ENCODE results near the gene STK10.

STK10 gene

DNA sequence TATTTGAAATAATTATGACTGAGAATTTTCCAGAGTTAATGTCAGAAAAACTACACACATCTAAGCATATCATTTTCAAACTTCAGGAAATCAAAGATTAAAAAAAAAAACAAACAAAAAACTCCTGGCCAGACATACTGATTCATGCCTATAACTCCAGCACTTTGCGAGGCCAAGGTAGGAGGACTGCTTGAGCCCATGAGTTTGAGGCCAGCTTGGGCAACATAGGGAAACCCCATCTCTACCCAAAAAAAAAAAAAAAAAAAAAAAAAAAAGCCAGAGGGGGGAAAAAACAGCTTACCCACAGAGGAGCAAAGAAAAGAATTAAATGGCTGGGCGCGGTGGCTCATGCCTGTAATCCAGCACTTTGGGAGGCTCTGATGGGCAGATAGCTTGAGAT lies 28.3 kb upstream of the STK10 start:
- no peak for TF ChIP-seq NFIC (IDR thresholded peaks at IDR 0.05)
- TF ChIP-seq RAD21 (IDR thresholded peaks at IDR 0.05; ENCODE audit: low read depth) = no peak
- TF ChIP-seq TCF12 (IDR thresholded peaks at IDR 0.05; ENCODE audit: low read depth) = no peak
- TF ChIP-seq TAF1 (IDR thresholded peaks at IDR 0.05; ENCODE audit: low read depth) = no peak
- TF ChIP-seq, protein P1, sequence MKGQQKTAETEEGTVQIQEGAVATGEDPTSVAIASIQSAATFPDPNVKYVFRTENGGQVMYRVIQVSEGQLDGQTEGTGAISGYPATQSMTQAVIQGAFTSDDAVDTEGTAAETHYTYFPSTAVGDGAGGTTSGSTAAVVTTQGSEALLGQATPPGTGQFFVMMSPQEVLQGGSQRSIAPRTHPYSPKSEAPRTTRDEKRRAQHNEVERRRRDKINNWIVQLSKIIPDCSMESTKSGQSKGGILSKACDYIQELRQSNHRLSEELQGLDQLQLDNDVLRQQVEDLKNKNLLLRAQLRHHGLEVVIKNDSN (IDR thresholded peaks at IDR 0.05) = no peak
- TF ChIP-seq MAX (IDR thresholded peaks at IDR 0.05) = no peak
- TF ChIP-seq ZBTB7A (IDR thresholded peaks at IDR 0.05; ENCODE audit: low read depth) = no peak
- no peak for TF ChIP-seq EGR1 (IDR thresholded peaks at IDR 0.05)
- no peak for TF ChIP-seq EP300 (IDR thresholded peaks at IDR 0.05; ENCODE audit: borderline replicate concordance)
- no peak for TF ChIP-seq FOXM1 (IDR thresholded peaks at IDR 0.05; ENCODE audit: borderline replicate concordance, low read depth)
- TF ChIP-seq YY1 (IDR thresholded peaks at IDR 0.05; ENCODE audit: low read depth) = no peak
- TF ChIP-seq CEBPB (IDR thresholded peaks at IDR 0.05) = no peak
- TF ChIP-seq CREB1 (IDR thresholded peaks at IDR 0.05; ENCODE audit: low read depth) = no peak
- TF ChIP-seq TEAD4 (IDR thresholded peaks at IDR 0.05) = no peak
- TF ChIP-seq, protein P2, sequence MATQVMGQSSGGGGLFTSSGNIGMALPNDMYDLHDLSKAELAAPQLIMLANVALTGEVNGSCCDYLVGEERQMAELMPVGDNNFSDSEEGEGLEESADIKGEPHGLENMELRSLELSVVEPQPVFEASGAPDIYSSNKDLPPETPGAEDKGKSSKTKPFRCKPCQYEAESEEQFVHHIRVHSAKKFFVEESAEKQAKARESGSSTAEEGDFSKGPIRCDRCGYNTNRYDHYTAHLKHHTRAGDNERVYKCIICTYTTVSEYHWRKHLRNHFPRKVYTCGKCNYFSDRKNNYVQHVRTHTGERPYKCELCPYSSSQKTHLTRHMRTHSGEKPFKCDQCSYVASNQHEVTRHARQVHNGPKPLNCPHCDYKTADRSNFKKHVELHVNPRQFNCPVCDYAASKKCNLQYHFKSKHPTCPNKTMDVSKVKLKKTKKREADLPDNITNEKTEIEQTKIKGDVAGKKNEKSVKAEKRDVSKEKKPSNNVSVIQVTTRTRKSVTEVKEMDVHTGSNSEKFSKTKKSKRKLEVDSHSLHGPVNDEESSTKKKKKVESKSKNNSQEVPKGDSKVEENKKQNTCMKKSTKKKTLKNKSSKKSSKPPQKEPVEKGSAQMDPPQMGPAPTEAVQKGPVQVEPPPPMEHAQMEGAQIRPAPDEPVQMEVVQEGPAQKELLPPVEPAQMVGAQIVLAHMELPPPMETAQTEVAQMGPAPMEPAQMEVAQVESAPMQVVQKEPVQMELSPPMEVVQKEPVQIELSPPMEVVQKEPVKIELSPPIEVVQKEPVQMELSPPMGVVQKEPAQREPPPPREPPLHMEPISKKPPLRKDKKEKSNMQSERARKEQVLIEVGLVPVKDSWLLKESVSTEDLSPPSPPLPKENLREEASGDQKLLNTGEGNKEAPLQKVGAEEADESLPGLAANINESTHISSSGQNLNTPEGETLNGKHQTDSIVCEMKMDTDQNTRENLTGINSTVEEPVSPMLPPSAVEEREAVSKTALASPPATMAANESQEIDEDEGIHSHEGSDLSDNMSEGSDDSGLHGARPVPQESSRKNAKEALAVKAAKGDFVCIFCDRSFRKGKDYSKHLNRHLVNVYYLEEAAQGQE (IDR thresholded peaks at IDR 0.05; ENCODE audit: low read depth) = no peak

DNA sequence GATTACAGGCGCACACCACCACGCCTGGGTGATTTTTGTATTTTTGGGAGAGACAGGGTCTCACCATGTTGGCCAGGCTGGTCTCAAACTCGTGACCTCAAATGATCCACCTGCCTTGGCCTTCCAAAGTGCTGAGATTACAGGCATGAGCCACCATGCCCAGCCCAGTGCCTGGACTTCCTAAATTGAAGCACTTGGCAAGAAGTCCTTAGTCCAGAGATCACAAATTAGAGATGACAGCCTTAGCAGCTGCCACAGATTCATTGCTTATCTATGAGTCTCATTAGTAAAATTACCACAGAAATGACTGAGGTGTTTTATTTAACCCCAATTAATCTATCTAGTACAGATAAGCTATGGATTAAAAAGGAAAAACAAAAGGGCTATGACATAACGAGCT lies 25.1 kb upstream of the STK10 start:
- no peak for TF ChIP-seq NFIC (IDR thresholded peaks at IDR 0.05)

DNA sequence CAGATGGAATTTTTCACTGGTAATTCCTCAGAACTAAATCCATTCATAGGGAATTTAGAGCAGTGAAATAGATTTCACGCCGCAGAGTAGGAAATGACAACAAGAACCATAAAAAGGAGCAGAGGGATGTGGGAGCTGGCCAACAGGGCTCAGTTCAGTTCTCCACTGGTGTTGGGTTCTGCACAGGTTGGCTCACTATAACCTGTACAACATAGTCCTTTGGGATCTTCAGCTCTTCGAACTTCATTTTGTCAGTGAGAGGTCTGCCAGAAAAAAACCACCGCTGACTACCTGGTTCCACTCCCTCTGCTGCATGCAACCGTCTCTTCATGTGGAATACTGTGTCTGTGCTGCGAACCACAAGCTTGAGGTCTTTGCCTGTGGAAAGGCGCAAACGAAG lies 23.7 kb upstream of the STK10 start:
- TF ChIP-seq YY1 (IDR thresholded peaks at IDR 0.05; ENCODE audit: low read depth) = no peak
- TF ChIP-seq, protein P1 (IDR thresholded peaks at IDR 0.05) = no peak
- no peak for TF ChIP-seq TEAD4 (IDR thresholded peaks at IDR 0.05)
- no peak for TF ChIP-seq EP300 (IDR thresholded peaks at IDR 0.05; ENCODE audit: borderline replicate concordance)
- TF ChIP-seq TAF1 (IDR thresholded peaks at IDR 0.05; ENCODE audit: low read depth) = no peak
- no peak for TF ChIP-seq MAX (IDR thresholded peaks at IDR 0.05)
- TF ChIP-seq EGR1 (IDR thresholded peaks at IDR 0.05) = no peak
- no peak for TF ChIP-seq NFIC (IDR thresholded peaks at IDR 0.05)
- TF ChIP-seq, protein P2 (IDR thresholded peaks at IDR 0.05; ENCODE audit: low read depth) = no peak
- TF ChIP-seq TCF12 (IDR thresholded peaks at IDR 0.05; ENCODE audit: low read depth) = no peak
- TF ChIP-seq CREB1 (IDR thresholded peaks at IDR 0.05; ENCODE audit: low read depth) = no peak
- TF ChIP-seq ZBTB7A (IDR thresholded peaks at IDR 0.05; ENCODE audit: low read depth) = no peak
- TF ChIP-seq FOXM1 (IDR thresholded peaks at IDR 0.05; ENCODE audit: borderline replicate concordance, low read depth) = no peak
- TF ChIP-seq RAD21 (IDR thresholded peaks at IDR 0.05; ENCODE audit: low read depth) = no peak
- TF ChIP-seq CEBPB (IDR thresholded peaks at IDR 0.05) = no peak

GRCh38 chr5:172209714-172210113 lies 21.7 kb upstream of the STK10 start:
- TF ChIP-seq TEAD4 (IDR thresholded peaks at IDR 0.05) = no peak
- no peak for TF ChIP-seq CREB1 (IDR thresholded peaks at IDR 0.05; ENCODE audit: low read depth)
- TF ChIP-seq, protein P1 (IDR thresholded peaks at IDR 0.05) = no peak
- TF ChIP-seq FOXM1 (IDR thresholded peaks at IDR 0.05; ENCODE audit: borderline replicate concordance, low read depth) = no peak

- TF ChIP-seq YY1 (IDR thresholded peaks at IDR 0.05; ENCODE audit: low read depth) (no peak), MAX (IDR thresholded peaks at IDR 0.05) (no peak), TEAD4 (IDR thresholded peaks at IDR 0.05) (no peak), TAF1 (IDR thresholded peaks at IDR 0.05; ENCODE audit: low read depth) (no peak), CEBPB (IDR thresholded peaks at IDR 0.05) (no peak), ZBTB7A (IDR thresholded peaks at IDR 0.05; ENCODE audit: low read depth) (no peak), EP300 (IDR thresholded peaks at IDR 0.05; ENCODE audit: borderline replicate concordance) (no peak), FOXM1 (IDR thresholded peaks at IDR 0.05; ENCODE audit: borderline replicate concordance, low read depth) (no peak), CREB1 (IDR thresholded peaks at IDR 0.05; ENCODE audit: low read depth) (no peak)
- TF ChIP-seq, protein P2 (IDR thresholded peaks at IDR 0.05; ENCODE audit: low read depth) = no peak
Observed at GRCh38 chr5:172207511-172207910, 19.5 kb upstream of the STK10 start.

All from Ishikawa (cell line).